HG03442 (cell line): ENCODE results near the gene HMGB4.

Source experiments
- ATAC-seq: cut with Tn5 transposase; IDR thresholded peaks from one replicate; pipeline ENCODE4 v1.9.1; 2021; ENCODE audit warnings: mild to moderate bottlenecking, moderate library complexity; ENCODE audit not compliant: unreplicated experiment

HMGB4 gene

DNA sequence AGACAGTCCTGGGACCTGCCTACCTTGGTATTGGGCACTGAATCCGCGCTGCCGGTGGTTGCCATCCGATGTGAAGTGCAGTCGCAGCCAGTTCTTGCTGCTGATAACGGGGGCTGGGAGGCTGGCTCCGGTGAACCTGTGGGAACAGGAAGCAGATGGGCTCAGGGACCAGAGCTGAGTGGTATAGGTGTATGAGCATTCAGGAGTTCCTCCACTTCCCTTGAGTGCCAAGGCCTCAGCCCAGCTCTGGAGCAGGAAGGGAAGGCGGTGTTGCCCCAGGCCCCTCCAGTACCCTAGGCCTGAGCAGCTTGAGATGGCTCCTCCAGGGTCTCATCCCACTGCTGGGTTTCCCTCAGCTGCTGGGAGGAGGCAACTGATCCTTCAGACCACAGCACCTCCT, 17.0 kb upstream of the HMGB4 start:
- no peak for ATAC-seq

DNA sequence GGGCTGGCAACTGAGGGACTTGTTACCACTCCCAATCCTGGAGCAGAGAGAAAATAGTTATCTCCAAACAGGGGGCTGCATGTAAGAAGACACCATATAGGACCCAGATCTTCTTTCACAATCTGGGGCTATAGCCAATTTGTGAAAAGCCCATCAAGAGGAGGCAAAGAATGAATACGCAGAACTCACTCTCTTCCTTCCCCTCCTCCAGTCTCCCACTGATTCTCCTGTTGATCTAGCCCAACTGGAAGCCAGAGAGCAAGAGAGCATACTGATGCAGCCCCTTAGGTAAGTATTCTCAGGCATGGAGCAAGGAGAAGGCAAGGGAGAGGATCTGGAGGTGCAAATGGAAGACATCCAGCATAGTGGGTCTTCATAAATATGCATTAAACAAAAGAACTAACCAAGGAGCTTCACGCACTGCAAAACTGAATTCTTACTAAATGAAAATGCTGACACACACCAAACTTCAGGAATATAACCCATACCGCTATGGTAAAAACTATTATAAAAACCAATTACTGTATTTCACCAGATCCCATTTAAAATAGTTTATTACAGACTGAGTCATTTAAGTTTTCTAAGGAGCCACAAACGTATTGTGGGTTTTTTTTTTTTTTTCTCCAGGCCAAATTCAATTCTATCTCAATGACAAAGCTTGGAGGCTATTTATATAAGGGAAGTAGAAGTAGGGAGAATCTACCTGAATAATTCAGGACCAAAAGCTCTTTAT, 15.5 kb upstream of the HMGB4 start:
- ATAC-seq, result no peak

DNA sequence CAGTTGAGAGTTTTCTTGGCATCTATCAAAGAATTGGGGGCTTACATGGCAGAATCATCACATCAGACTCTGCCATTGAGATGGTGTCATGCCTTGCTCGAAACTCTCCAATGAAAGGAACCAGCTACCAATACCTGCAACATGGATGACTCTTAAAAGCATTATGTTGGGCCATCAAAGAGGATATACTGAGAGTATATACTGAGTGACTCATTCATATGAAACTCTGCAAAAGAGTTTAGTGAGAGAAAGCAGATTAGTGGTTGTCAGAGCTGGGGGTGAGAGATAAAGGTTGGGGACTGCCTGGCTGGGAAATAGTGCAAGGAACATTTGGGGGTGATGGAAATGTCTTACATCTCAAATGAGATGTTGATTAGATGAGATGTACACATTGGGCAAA, 14.7 kb upstream of the HMGB4 start:
- ATAC-seq, result no peak

DNA sequence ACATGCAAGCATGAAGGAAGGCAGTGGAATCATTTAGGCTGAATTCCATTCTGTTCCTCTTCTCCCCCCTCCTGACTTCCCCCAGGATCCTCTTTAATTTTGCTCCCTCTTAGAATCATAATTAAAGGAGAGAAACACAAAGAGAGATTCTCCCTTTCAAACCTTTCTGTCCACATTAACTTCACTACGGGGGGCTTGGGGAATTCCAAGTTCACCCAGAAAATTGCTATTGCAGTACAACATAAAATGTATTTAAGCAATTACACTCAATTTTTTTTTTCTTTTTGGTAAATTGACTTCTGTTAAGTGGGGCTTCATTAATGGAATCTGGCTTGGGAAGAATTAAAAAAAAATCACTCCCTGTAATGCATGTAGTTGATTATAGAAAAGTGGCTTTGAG, 13.4 kb upstream of the HMGB4 start:
- no peak for ATAC-seq

DNA sequence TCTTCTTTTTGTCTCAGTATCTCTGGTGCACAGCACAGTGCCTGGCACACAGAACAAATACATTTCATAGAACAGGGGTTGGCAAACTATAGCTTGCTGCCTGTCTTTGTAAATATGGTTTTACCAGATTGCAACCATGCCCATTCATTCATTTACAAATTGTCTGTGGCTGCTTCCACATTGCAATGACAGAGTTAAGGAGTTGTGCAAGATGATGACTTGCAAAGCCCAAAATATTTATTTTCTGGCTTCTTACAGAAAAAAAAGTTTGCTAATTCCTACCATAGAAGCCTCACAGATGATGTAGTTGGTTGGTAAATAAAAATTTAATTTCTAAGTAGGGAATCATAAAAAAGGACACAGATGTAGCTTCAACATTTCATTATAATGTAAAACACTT, 11.2 kb upstream of the HMGB4 start:
- ATAC-seq, result no peak

DNA sequence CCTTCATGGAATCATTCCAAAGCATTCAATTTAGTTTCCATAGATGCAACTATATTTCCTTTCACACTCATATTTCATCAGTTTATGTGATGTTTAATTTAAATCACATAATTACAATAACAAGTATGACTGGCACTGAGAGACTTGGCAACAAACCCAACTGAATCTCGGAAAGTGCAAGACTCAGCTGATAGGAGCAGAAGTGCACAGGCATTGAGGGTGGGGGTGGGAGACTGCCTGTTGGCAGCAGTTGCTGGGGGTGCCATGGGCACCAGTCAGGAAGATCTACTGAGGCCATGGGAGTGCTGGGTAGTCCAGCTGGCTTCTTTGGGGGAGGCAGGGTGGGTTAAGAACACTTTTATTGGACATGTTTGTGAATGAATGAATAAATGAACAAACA, 10.4 kb upstream of the HMGB4 start:
- ATAC-seq, result no peak

DNA sequence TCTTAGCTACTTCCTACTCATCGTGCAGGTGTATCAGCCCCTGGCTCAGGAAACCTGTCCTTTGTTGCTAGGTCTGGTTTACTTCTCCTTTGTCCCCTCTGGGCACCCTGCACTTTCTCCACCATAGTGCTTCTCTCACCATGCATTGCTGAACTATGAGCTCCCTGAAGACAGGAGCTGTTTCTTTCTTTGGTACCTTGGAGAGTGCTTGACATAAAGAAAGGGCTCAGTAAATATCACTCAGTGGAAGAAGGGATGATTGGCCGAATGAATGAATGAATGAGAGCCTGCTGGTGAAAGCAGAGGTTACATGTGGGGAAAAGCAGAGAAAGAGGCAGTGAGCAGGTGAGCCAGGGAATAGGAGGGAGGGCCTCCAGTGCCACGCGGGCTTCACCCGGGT, 9.8 kb upstream of the HMGB4 start:
- ATAC-seq, result no peak

DNA sequence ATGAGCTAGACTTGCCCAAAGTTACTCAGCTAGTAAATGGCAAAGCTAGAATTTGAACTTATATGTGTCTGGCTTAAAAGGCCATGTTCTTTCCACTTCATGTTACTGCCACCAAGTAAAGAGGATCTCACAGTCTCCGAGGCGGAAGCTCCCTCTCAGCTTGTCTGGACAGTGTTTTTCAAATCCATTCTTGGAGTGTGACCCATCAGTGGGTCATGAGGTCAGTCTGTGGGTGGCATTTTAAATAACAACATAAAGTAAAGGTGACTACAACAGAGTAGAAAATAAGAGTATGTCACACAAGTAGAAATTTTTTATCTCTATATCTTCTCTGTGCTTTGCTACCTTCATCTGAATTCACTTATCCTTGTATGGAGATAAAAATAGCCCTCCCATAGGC, 3.2 kb upstream of the HMGB4 start:
- ATAC-seq, result no peak

DNA sequence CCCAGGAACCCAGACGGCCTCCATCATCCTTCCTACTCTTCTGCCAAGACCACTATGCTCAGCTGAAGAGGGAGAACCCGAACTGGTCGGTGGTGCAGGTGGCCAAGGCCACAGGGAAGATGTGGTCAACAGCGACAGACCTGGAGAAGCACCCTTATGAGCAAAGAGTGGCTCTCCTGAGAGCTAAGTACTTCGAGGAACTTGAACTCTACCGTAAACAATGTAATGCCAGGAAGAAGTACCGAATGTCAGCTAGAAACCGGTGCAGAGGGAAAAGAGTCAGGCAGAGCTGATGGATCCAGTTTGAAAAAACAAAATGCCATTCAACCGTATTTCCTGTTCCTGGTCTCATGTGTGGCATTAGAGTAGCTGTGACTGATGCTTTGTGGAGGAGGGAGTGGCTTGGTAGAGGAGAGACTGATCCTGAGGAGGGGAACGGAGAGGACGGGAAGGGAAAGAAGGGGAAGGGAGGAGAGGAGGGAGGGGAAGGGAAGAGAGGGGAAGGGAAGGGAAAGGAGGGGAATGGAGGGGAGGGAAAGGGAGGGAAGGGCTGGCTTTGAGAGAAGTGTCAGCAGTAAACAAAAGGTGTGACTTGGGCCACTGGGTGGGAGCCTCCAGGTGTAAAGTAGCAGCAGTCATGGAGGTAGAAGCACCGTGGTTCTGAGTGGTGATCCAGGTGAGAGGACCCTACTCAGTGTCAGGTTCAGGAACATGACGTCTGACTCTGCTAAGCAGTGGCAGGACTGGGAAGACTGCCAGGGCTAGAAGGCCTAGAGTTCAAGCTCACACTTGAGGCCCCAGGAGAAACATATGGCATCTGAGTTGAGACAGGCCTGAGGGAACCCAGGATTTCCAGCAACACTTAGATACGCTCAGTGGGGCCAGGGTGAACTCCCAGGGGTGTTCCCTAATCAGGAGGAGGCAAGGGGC, 846 bp downstream of the HMGB4 start:
- ATAC-seq, result no peak

DNA sequence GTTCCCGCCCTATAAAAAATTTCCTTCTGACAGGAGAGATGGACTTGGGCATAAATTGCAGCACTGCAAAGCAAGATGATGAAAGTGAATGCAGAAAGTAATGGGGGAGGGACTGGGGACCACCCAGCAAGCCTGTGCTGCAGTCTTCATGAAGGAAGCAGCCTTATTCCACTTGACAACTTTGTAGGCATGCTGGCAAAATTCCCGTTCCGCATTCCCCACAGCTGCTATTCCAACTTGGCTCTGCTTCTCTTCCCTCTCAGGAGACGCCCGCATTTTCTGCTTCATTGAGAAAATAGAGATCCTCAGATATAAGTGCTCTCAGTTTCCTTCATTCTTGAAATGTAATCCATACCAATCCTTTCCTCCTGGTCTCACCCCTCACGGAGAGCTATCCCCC, 2.4 kb downstream of the HMGB4 start:
- ATAC-seq, result no peak

DNA sequence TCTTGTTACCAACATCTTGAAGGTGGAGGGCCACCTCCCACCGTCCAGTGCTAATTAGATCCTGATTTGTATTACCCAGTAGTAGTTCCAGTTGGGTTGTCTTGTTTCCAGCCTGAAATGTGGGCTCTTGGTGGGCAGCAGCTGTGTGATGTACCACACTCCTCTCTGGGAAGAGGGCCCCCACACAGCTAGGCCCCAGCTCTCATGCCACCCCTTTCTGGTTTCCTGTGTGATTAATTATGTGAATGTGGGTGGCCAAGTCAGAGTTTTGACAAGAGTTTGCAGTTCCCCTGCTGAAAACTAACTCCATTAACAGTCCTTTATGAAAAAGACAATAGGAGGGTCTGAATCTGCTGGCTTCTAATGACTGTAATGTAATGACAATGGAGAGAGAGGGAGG, 3.8 kb downstream of the HMGB4 start:
- ATAC-seq, result no peak

DNA sequence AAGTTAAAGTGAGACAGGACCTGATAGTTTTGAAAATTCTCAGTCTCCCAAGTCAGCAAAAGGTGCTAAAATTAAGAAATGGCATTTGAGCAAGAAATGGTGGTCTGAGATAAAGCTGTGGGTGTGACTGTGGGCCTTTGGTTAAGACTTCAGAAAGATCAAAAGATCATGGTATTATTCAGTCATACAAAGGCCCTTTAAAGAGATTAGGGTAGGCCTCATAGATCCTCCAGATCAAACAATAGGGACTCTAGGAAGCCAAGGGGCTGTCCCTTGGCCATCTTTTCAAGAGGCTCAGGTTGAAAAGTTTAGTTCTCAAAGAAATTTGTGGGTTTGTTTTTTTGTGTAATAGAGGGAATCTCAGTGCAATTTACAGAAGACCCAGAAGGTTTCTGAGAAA, 8.4 kb downstream of the HMGB4 start:
- no peak for ATAC-seq

DNA sequence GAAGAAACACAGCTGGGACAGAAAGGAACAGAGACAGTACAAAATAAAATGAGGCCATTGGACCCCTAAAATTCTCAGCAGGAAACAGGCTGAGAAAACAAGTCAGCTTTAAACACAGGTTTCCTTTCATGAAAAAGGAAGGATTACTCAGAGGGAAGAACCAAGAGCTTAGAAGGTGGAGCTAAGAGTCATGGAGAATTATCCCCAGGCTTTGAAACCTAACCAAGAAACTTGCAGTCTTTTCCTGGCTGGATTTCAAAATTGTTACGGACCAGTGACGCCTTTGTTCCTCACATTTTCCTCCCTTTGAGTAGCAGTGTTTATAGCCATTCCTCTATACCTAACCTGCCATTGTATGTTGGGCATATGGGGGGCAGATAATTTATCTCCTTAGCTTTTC, 8.8 kb downstream of the HMGB4 start:
- no peak for ATAC-seq

DNA sequence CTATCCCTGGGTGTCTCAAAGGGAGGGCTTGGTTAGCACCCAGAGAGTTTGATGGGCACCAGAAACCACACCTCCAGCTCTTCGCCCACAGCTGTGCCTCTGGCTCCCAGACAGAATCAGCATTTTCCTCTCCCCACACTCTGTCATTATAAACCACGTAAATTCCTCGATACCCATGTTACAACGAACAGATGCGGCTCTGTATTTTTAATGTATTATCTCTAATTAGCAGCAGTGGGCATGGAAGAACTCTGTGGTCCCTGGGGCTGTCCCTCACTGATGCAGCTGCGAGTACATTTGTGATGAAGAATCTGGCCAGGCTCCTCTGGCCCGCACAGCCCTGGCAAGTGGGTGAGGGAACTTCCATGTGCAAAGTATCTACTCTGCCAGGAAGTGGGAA, 10.8 kb downstream of the HMGB4 start:
- ATAC-seq, result no peak

DNA sequence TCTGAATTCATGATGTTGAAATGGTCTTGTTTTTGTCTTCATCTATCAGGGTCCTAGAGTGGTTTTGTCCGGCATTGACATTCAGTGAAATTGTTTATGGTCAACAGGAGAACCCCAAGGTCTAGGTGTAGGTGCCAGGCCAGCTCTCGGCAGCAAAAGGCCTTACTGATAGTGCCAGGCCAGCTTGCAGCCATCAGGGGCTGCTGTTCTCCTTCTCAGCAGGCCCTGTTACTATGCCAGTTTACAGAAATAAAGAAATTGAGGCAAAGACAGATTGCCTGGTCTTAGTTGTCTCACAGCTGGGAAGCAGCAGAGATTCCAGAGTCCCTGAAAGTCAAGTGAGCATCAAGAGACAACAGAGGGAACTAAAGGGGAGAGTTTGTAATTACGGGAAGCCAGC, 12.0 kb downstream of the HMGB4 start:
- no peak for ATAC-seq

DNA sequence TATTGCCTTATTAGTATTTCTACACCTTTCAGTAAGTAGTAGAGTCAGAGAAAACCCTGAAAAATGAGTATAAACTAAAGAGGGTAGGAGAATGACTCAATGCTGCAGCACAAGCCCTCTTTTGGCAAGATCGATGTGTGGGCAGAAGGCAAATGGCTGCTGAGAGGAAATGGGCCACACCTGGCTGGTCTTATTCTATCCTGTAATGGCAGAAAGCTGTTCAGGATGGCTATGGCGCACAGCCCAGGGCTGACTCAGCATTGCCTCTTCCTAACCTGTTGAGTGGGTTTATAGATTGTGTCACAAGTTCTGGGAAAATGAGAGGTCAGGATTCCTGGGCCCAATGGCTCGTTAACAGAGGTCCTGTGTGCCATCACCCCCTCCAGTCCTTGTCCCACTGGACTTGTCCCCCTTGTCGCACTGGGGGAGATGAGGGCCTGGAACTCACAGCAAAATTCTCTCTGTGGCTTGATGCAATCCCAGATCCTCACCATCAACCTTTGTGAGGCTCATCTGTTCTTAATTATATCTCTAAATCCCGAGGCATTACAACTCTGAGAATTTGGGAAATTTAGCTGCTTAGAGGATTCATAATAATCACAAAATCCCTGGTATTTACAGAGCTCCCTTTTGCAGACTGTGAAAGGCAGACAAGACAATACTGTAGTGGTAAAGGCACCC, 13.2 kb downstream of the HMGB4 start:
- ATAC-seq, result no peak

DNA sequence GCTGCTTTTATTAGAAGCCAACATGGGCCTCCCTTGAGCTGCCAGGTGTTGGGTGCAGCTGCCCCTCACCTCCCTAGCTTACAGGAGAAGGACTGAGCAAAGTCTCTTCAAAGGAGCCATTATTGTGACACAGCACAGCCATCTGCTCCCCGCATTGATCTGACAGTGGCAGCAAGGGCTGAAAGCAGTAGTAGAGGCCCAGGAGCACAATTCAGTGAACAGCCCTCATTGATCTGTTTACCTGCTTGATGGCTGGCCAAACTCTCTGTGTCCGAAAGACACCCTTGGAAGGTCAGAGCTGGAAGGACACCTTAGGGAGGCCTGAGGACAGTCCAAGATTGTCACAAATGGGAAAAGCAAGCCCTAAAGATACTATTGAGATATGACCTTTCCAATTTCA, 14.5 kb downstream of the HMGB4 start:
- ATAC-seq, result no peak

DNA sequence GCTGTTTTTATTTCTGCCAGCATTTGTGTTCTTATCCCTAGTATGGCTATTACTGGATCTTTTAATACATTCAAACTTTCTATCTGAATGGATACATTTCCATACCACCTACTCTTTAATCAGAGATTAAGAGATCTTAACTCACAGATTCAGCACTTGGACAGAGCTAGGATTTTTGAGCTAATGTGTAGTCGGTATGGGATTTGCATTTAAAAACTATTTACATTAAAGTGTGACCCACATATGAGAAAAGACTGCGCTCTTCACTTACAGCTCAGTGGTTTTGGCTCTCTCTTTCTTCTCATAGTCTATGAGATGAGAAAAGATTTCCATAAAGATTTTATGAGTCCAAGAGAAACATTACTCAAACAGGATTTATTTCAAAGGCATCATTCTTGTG, 16.4 kb downstream of the HMGB4 start:
- no peak for ATAC-seq

DNA sequence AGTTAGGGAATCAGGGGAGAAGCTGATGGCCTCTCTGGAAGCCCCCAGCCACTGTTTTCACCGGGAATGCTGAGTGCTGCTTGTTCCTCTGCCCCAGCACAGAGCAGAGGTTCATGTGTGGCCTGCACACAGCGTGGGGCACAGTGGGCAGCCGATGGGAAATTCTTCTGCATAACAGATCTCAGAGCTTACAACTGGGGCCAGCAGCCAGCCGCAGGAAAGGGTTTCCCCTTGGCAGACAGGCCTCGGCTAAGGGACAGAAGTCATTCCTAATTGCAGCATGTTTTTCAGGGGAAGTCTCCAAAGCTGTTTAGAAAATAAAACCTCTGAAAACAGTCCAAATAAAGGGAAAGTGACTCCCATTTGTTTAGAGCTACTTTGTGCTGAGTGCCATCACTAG, 22.6 kb downstream of the HMGB4 start:
- ATAC-seq, result no peak

DNA sequence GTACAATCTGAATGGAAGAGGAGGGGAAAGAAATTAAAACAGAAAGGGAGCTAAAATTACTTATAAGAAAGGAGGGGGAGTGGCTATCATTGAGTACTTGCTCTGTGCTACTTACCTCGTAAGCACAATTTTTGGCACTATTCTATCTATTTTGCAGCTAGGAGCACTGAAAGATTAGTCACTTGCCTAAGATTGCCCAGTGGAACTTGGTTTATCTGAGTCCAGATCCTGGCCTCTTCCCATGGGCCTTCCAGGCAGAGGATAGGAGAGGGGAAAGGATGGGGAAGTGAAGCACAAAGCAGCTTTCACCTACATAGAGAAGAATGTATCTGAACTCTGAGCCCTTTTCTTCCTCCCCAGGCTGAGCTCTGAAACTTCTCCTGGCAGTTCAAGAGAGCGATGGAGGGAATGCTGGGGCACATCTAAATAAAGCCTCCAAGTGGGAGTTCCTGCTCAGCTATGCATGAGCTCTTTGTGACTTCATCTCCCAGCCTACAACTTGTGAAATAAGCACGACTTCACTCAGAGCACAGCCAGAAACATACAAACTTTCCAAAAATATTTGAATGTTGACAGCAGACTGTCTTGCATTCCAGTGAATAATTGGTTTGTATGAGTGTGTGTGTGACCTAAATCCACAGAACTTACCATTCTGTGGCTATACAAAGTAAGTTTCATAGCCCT, 29.4 kb downstream of the HMGB4 start:
- ATAC-seq, result no peak

DNA sequence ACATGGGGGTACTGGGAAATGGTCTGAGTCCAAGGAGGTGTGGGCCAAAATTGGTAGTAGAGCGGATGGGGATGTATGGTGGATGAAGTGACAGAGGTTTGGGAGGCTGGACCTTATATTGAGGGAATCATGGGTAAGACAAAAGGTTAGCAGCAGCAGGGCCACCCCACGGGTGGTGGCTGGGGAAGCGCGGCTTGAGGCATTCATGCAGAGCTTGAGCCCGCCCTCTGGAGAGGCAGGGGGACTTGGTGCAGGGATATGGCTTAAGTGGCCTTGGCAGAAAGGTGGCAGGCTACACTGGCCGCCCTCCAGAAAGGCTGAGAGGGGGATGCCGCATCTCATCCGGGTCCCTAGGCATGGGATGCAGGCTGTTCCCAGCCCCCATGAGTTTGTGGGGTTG, 31.5 kb downstream of the HMGB4 start:
- ATAC-seq, result no peak
